ENCODE data around the gene NARF.

DNA sequence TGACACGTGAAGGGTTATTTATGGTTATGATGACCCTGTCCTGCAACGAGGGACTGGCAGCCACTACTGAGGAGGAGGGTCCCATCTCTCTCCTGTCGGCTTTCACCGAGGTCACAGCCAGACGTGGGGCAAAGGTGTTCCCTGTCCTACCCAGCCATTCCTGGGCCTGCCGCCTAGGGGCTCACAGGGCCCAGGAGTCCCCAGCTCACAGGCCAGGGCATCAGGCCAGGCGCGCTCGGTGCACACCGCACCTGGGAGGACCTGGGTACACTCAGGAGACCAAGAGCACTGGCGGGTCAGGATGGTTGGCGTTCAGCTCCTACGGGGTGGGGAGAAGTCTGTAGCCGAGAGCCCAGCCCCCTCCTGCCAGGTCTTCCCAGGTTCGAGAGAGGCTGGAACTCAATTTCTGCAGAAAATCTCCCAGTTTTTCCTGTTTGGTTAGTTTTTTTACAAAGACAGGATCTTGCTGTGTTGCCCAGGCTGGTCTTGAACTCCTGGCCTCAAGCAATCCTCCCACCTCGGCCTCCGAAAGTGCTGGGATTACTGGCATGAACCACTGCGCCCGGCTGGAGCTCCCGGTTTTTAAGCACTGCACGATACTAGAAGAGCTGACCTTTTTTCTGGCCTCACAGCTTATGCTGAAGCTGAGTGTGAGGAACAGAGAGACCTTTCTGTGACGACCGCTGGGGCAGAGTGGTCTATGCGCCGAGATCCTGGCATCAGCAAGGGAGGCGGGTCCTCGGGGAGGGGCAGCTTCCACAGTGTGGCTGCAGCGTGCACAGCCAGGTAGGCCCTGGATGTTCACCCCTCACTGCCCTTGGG lies 15.7 kb upstream of the NARF start:
- TF ChIP-seq, protein P1, sequence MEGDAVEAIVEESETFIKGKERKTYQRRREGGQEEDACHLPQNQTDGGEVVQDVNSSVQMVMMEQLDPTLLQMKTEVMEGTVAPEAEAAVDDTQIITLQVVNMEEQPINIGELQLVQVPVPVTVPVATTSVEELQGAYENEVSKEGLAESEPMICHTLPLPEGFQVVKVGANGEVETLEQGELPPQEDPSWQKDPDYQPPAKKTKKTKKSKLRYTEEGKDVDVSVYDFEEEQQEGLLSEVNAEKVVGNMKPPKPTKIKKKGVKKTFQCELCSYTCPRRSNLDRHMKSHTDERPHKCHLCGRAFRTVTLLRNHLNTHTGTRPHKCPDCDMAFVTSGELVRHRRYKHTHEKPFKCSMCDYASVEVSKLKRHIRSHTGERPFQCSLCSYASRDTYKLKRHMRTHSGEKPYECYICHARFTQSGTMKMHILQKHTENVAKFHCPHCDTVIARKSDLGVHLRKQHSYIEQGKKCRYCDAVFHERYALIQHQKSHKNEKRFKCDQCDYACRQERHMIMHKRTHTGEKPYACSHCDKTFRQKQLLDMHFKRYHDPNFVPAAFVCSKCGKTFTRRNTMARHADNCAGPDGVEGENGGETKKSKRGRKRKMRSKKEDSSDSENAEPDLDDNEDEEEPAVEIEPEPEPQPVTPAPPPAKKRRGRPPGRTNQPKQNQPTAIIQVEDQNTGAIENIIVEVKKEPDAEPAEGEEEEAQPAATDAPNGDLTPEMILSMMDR (IDR thresholded peaks at IDR 0.05), result no peak
- TF ChIP-seq POLR2A (IDR thresholded peaks at IDR 0.05), result no peak

Data from uterus (tissue), 2 donors.